Stromal cell of bone marrow (primary cell): ENCODE data around the gene PDCD2L.
"Not testable (repeated sequence)": the region's sequence is repeated elsewhere in the genome, so short reads cannot be mapped to it uniquely, and the experiment has no call there.

Experiments
- DNase-seq: peaks from one replicate; pipeline ENCODE4 v3.0.0-alpha.2; 2012; ENCODE audit warnings: low read depth

Gene PDCD2L

GRCh38 chr19:34411216-34411615, 7.0 kb downstream of the PDCD2L start:
- no peak for DNase-seq

- DNase-seq, result no peak
These were observed 11.9 kb downstream of the PDCD2L start for GRCh38 chr19:34416021-34416545.

- DNase-seq, result no peak
These were observed 14.1 kb downstream of the PDCD2L start for GRCh38 chr19:34418300-34418699.

- DNase-seq, result no peak
These were observed 22.0 kb downstream of the PDCD2L start for GRCh38 chr19:34426096-34426661.

- no peak for DNase-seq
These were observed 24.5 kb downstream of the PDCD2L start for GRCh38 chr19:34428549-34429285.

GRCh38 chr19:34429553-34429952, 25.4 kb downstream of the PDCD2L start:
- no peak for DNase-seq

GRCh38 chr19:34430738-34431625, 26.8 kb downstream of the PDCD2L start:
- DNase-seq, result no peak

- no peak for DNase-seq
These were observed 27.6 kb downstream of the PDCD2L start for GRCh38 chr19:34431681-34432402.

GRCh38 chr19:34432797-34433196, 28.6 kb downstream of the PDCD2L start:
- peak; percentile 61 for DNase-seq

- no peak for DNase-seq
These were observed 32.5 kb downstream of the PDCD2L start for GRCh38 chr19:34436716-34437115.

- DNase-seq, result no peak
These were observed 44.0 kb downstream of the PDCD2L start for GRCh38 chr19:34448191-34448590.

GRCh38 chr19:34452723-34453122, 48.5 kb downstream of the PDCD2L start:
- no peak for DNase-seq

GRCh38 chr19:34454091-34454490, 49.9 kb downstream of the PDCD2L start:
- DNase-seq, result no peak

- DNase-seq, result no peak
These were observed 50.5 kb downstream of the PDCD2L start for GRCh38 chr19:34454685-34455084.

- DNase-seq, result not testable (repeated sequence)
These were observed 51.7 kb downstream of the PDCD2L start for GRCh38 chr19:34455783-34456480.

- DNase-seq, result no peak
These were observed 53.2 kb downstream of the PDCD2L start for GRCh38 chr19:34457446-34457845.

GRCh38 chr19:34458677-34459076, 54.5 kb downstream of the PDCD2L start:
- no peak for DNase-seq

- no peak for DNase-seq
These were observed 55.4 kb downstream of the PDCD2L start for GRCh38 chr19:34459614-34460013.

- peak; percentile 41 for DNase-seq
These were observed 57.3 kb downstream of the PDCD2L start for GRCh38 chr19:34461375-34462100.

GRCh38 chr19:34464785-34465184, 60.6 kb downstream of the PDCD2L start:
- DNase-seq, result not testable (repeated sequence)

GRCh38 chr19:34468409-34468808, 64.2 kb downstream of the PDCD2L start:
- DNase-seq, result peak; percentile 50
